Activated CD4-positive, CD25-positive, alpha-beta regulatory T cell treated with anti-CD3 and anti-CD28 coated beads, Interleukin-2, amount 50 U/mL, for 24 hours (primary cell): ENCODE measurements around the gene ZDHHC1.
A peak's percentile ranks its signal among the peaks of the same experiment; 100 is the strongest.

Source experiments
- ATAC-seq, 2 donors: fragments of 150-1000 bp; cut with Tn5 transposase; one replicate each; pipeline ENCODE4 v1.10.0; 2021; ENCODE audit warnings: mild to moderate bottlenecking in 1 of 2, moderate library complexity in 1 of 2

Gene ZDHHC1

GRCh38 chr16:67406111-67406971 is 9.9 kb downstream of the ZDHHC1 start:
- ATAC-seq = no peak

GRCh38 chr16:67405336-67405735 is 10.9 kb downstream of the ZDHHC1 start:
- no peak for ATAC-seq

DNA sequence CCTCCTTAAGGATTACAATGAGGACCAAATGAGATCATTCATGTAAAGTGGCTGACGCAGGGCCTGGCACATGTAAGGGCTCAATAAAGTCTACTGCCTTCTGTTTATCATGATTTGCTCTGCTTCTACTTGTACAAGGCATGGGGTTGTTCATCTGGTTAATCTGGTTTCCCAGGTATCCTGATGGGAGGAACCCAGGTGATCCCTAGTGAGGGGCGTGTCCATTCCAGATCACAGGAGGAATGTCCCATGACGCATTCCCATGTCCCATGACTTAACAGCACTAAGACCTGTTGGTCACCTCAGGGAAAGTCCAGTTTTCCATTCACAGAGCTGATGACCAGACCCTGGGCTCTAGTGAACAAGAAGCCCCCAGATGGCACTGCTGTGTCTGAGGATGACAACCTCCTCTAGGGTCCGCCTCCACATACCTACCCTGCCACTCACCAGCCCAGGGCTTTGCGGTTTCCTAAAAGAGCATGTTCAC is 11.5 kb downstream of the ZDHHC1 start:
- no peak for ATAC-seq

GRCh38 chr16:67403976-67404555 is 12.2 kb downstream of the ZDHHC1 start:
- ATAC-seq = no peak

GRCh38 chr16:67400901-67401300 is 15.4 kb downstream of the ZDHHC1 start:
- ATAC-seq = no peak

- no peak for ATAC-seq
Observed at GRCh38 chr16:67399749-67400704, 16.2 kb downstream of the ZDHHC1 start.

DNA sequence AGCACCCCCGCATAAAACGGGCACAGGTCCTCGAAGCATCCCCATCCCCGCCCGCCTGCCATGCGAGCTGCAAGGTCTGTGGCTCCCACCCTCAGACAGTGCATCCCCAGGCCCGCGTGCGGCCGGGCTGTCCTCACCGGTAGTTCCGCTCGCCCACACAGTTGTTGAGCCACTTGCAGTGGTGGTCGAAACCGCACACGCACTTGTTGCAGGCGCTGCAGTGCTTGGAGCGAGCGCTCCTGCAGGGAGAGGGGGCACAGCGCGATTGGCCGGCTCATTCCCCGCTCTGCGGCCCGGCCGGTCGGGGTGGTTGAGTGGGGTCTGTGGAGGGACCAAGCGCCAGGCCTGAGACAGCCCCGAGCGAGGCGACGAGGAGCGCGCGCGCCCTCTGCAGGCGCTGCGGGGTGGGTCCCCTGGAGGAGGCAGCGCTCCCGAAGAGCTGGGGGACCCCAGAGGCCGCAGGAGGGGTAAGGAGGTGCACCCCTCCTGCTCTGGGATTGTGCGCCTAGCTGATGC is 17.0 kb downstream of the ZDHHC1 start:
- peak; percentile 75 to 76 for ATAC-seq

- no peak for ATAC-seq
Observed at GRCh38 chr16:67398546-67399217, 17.6 kb downstream of the ZDHHC1 start.

- no peak for ATAC-seq
Observed at GRCh38 chr16:67397812-67398545, 18.3 kb downstream of the ZDHHC1 start.

GRCh38 chr16:67397036-67397801 is 19.1 kb downstream of the ZDHHC1 start:
- no peak for ATAC-seq

DNA sequence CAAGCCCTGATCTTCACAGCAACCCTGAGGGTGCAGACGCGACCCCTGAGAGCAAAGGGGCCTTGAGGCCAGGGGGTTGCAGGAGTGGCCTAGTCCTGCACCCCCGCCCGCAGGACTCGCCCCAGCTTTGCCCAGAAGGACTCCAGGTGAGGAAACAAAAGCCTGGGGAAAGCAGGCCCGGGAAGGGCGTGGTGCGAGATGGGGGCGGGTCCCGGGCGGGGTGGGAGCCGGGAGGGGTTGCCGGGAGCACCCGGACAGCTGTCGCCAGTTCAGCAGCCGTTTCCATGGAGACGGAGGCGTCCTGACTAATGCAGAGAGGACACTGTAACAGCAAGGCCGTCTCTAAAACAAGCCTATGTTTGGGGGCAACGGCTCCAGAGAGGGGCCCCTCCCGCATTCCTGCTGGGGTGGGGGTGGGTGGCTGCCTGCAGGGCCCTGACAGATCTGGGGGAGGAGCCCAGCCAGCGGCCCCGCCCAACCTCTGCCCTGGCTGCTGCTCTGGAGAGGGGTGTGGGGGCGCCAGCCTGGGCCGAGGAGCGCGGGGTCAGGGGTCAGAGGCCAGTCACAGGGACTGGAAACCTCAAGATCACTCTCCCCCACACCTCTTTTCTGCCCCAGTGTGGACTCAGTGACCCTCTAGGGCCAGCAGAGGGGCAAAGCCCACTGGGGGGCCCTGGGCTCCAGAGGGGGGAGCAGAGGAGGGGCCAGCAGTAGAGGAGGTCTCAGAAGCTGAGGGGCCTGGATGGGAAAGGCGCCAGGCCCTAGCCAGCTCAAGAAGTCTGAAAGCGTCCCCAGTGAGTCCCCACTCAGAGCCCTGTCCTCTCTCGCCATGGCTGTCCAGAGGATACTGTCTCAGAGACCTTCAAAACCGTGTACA is 19.9 kb downstream of the ZDHHC1 start:
- no peak for ATAC-seq

- ATAC-seq = no peak
Observed at GRCh38 chr16:67395458-67396158, 20.7 kb downstream of the ZDHHC1 start.

DNA sequence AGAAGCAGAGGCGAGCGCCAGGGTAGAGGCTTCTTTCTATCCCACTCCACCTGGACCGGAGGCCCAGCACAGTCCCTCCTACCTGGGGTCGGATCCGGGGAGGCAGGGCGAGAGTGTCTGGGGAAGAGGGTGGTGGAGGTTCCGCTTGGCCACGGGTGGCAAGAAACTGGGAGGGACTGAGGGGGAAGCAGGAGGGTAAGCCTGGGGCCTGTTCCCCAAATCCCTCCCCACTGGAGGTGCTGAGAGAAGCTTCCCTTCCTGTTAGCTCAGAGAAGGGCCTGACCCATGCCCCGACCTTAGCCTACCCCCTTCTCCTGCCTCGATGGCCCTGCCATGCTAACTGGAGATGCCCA is 21.2 kb downstream of the ZDHHC1 start:
- no peak for ATAC-seq

- ATAC-seq = no peak
Observed at GRCh38 chr16:67394155-67395104, 21.8 kb downstream of the ZDHHC1 start.

DNA sequence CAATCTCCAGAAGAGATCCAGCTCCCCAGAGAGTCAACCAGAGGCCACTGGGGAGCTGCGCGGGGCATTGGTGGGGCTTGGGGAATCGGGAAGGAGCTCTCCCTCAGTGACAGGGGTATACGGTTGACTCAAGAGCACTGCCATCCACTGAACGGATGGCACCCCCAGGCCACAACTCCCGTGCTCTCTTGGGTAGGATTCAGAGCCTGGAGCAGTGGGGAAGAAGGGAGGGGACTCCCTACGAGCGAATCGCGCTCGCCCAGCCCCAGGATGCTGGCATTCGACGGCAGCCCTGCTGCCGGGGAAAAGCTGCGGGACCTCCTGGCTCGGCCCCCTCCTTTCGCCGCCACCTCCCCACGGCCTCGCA is 22.5 kb downstream of the ZDHHC1 start:
- ATAC-seq = no peak

- peak in 1 of 2 donors; percentile 57 for ATAC-seq
Observed at GRCh38 chr16:67393111-67393787, 23.0 kb downstream of the ZDHHC1 start, which contains the start of gene TPPP3. Gene TPPP3, minus strand, starts transcription at chr16:67393498. Its CDS starts 2,387 bp downstream, at chr16:67391111.
